GM18526 (cell line): ENCODE data around the gene IFI27L2.

Experiments
- POLR2A ChIP-seq: IDR thresholded peaks from 3 replicates; pipeline ENCODE4 v1.6.1; 2011; ENCODE audit not compliant: insufficient read length; ENCODE audit errors: extremely low read depth

Gene IFI27L2

DNA sequence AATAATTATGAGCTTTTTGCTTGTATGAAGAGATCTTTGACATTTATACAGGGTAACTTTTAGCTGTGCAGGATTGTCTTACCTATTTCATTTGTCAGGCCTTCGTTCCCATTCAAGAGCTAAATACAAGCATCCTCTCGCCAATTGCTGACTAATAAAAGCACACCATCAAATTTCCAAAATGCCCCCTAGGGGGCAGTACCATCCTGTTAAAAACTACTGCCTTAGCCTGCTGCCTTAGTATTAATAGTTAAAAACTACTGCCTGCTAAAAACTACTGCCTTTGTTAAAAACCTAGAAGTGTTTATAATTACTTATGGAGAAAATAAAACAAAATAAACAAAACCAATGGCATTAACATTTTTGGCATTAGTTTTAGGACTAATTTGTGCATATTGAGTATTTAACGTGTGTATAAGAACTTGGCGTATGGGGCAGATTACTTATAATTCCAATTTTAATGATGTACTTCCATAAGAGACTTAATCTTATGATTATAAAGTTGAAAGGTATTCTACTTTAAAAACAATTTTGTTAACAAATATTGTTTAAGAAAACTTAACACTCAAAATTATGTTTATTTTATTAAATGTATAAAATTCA, 3.0 kb upstream of the IFI27L2 start:
- no peak for TF ChIP-seq POLR2A

- no peak for TF ChIP-seq POLR2A
These were observed 482 bp upstream of the IFI27L2 start for GRCh38 chr14:94129758-94130414.

DNA sequence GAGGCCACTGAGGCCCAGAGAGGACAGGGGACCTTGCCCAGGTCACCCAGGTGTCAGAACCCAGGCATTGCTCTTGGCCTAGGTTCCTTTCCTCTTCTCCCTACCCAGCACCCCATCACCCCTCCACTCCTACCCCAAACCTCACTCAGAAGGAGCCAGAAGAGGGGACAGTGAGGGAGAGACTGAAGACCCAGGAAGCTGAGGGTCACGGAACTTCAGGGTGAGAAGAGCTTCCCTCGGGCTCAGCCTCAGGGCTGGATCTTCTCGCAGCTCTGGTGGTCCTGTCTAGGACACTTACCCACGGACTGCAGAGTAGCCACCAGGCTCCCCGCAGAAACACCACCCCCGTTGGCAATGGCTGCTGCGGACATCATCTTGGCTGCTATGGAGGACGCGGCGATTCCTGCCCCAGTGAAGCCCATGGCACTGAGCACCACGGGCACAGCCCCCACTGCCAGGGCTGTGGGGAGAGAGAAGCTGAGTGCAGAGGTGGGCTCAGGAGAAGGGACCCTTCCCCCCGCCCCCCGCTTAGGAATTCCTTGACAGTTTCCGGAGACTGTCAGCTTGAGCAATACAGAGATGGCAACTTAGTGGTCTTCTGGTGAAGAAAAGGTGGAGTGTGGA, 1.1 kb downstream of the IFI27L2 start:
- no peak for TF ChIP-seq POLR2A

DNA sequence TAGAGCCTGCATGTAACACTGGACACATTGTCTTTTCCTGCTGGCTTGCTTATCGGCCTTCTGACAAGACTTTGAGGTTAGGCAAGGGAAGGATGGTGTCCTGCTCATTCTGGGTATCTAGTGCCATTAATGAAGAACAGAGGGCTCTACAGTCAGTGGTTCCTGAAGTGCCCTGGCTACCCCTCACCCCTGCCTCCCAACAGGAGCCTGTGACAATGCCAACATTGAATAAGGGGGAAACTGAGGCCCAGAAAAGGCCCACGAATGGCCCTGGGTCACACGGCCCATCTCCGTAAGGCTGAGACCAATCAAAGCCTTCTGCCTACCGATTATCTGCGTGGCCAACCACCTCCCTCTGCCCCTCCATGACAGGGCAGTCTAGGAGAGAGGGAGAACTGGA, 2.1 kb downstream of the IFI27L2 start:
- TF ChIP-seq POLR2A, result no peak

DNA sequence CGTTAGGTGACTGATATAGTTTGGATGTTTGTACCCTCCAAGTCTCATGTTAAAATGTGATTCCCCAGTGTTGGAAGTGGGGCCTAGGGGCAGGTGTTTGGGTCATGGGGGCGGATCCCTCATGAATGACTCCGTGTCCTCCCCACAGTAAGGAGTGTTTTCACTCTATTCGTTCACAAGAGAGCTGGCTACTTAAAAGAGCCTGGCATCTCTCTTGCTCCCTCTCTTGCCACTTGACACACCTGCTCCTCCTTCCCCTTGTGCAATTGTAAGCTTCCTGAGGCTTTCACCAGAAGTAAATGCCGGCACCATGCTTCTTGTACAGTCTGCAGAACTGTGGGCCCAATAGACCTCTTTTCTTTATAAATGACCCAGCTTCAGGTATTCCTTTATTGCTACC, 2.6 kb downstream of the IFI27L2 start:
- no peak for TF ChIP-seq POLR2A

- TF ChIP-seq POLR2A, result no peak
These were observed 3.1 kb downstream of the IFI27L2 start for GRCh38 chr14:94126419-94126677.

GRCh38 chr14:94125659-94126418, 3.6 kb downstream of the IFI27L2 start:
- no peak for TF ChIP-seq POLR2A

GRCh38 chr14:94124582-94125377, 4.6 kb downstream of the IFI27L2 start:
- no peak for TF ChIP-seq POLR2A

DNA sequence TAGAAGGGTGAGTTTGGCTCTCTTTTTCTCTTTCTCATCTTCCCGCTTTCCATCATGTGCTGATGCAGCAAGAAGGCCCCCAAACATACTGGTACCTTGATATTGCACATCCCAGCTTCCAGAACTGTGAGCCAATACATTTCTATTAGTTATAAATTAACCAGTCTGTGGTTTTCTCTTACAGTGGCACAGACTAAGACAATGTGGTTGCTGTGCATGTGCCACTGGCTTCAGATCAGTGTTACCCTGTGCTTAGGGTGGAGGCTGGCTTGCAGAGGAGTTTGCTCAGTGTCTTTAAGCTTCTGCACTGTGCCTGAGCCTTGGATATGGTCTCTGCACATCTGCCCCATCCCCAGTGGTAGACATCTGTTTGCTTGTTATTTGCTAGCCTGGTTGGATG, 5.5 kb downstream of the IFI27L2 start:
- TF ChIP-seq POLR2A, result no peak

DNA sequence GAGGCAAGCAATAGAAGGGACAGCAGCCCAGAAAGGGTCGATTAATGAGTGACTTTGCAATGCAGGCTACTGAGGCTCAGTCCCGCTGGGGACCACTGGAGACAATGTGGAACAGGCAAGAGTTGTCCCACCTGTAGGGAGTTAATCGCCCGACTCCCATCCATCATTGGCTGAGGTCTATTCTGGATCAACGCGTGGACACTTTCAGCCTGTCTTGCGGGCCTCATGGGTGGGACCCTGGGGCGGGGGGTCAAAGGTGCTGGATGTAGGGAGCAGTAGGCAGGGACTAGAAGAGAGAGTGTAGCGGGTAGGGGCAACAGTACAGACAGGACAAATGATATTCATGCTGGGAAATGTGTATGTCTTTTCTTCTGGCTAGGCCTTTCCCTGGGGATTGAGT, 6.1 kb downstream of the IFI27L2 start:
- no peak for TF ChIP-seq POLR2A

- TF ChIP-seq POLR2A, result no peak
These were observed 7.0 kb downstream of the IFI27L2 start for GRCh38 chr14:94122438-94122837.

GRCh38 chr14:94121485-94121884, 7.9 kb downstream of the IFI27L2 start:
- TF ChIP-seq POLR2A, result no peak

DNA sequence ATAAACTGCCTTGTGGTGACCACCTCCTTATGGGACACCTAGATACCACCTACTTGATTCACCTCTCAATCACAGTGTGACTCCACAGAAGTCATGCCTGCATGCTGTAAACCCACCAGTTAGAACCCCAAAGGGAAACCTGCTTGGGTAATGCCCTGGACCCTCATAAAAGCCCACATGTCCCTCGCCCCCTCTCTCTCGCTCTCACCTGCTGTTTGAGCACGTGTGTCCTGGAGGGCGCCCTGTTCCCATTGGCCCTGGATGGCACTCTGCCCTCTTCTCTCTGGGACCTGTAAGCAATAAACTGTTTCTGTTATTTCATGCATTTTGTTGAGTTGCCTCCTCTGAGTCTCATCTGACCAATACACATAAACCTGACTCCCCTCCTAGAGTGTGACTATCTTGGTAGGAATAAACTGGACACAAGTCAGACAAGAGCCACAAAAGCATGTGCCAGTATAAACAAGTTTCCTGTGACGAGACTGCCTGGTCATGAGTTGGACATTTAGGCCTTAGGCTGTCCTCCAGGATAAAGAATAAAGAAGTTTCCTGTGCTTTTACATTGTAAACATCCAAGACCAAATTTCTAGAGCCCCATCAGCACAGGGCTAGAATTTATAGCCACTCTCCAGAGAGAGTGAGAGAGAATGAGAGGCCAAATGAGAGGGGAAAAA, 8.6 kb downstream of the IFI27L2 start:
- no peak for TF ChIP-seq POLR2A

GRCh38 chr14:94119071-94119470, 10.3 kb downstream of the IFI27L2 start:
- no peak for TF ChIP-seq POLR2A

- TF ChIP-seq POLR2A, result no peak
These were observed 11.5 kb downstream of the IFI27L2 start for GRCh38 chr14:94117856-94118255.
